ENCODE results near the gene TOP3A. TPM values are rescaled to one million over a fixed set of nuclear protein-coding genes. Genes with fewer than 3 reads are reported as not detected.

Gene TOP3A
- total RNA-seq, 1 experiment from 2014 or later = 48.8 TPM

- no TSS peak for BruUV-seq (replicated peaks)
- no peaks in the 10 kb centered on the region for H3K79me2 ChIP-seq (ENCODE audit: insufficient read depth, low read length)
- no peaks in the 10 kb centered on the region for H3K4me1 ChIP-seq (ENCODE audit: control insufficient read depth in 1 of 2, insufficient read depth in 2 of 2, low read length in 2 of 2)
- no peak overlapping the region for H3K4me2 ChIP-seq (ENCODE audit: low read length)
- H3K36me3 ChIP-seq (ENCODE audit: control insufficient read depth in 1 of 2, insufficient read depth in 2 of 2, low read length in 2 of 2) = peaks cover 13 to 22% of the 10 kb centered on the region in 2 experiments; a peak in 3 of 4 replicates
- CTCF ChIA-PET = interaction anchor here (0.5 kb wide), 1 partner anchor 551 kb away, joined by 3 read pairs; no protein-coding TSS in a partner anchor
- no peaks in the 10 kb centered on the region for H3K27me3 ChIP-seq (ENCODE audit: insufficient read depth, low read length)
- POLR2A ChIA-PET = no interaction called here
- no peaks in the 10 kb centered on the region for H3K9me3 ChIP-seq (ENCODE audit: control insufficient read depth in 1 of 2, insufficient read depth in 1 of 2, low read depth in 1 of 2, low read length in 2 of 2)
- no peak overlapping the region for H3K9ac ChIP-seq (ENCODE audit: low read length)
- no peak overlapping the region for H3K4me3 ChIP-seq (replicated peaks in 1 of 2; ENCODE audit: low read depth in 1 of 2, low read length in 2 of 2)
- no peaks in the 10 kb centered on the region for H3K9me2 ChIP-seq (ENCODE audit: insufficient read depth)
- ATAC-seq (no peak), DNase-seq (ENCODE audit: low read depth, low spot score) (no peak)
- RAD21 ChIA-PET (ENCODE audit: low non-redundant PET in 1 of 2, low total read pairs in 2 of 2, uncharacterized antibody in 2 of 2, unreplicated experiment in 2 of 2) = no interaction called here
- intact Hi-C loops (cut with micrococcal nuclease) = no loop called here
- TF ChIP-seq REST (IDR thresholded peaks at IDR 0.05; ENCODE audit: low read depth) (no peak), CTCF (IDR thresholded peaks at IDR 0.05 in 2 of 3, conservative IDR thresholded peaks at IDR 0.05 in 1 of 3; ENCODE audit: borderline replicate concordance in 1 of 3, insufficient read depth in 1 of 3, low read depth in 2 of 3, low read length in 2 of 3) (no peak), RAD21 (IDR thresholded peaks at IDR 0.05; ENCODE audit: low read depth) (no peak), POLR2AphosphoS5 (IDR thresholded peaks at IDR 0.05; ENCODE audit: low read depth, low read length) (no peak)
- TF ChIP-seq, protein P1, sequence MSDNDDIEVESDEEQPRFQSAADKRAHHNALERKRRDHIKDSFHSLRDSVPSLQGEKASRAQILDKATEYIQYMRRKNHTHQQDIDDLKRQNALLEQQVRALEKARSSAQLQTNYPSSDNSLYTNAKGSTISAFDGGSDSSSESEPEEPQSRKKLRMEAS (IDR thresholded peaks at IDR 0.05) = no peak
- TF ChIP-seq, protein P2, sequence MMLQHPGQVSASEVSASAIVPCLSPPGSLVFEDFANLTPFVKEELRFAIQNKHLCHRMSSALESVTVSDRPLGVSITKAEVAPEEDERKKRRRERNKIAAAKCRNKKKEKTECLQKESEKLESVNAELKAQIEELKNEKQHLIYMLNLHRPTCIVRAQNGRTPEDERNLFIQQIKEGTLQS (IDR thresholded peaks at IDR 0.05) = no peak
- TF ChIP-seq, protein P3, sequence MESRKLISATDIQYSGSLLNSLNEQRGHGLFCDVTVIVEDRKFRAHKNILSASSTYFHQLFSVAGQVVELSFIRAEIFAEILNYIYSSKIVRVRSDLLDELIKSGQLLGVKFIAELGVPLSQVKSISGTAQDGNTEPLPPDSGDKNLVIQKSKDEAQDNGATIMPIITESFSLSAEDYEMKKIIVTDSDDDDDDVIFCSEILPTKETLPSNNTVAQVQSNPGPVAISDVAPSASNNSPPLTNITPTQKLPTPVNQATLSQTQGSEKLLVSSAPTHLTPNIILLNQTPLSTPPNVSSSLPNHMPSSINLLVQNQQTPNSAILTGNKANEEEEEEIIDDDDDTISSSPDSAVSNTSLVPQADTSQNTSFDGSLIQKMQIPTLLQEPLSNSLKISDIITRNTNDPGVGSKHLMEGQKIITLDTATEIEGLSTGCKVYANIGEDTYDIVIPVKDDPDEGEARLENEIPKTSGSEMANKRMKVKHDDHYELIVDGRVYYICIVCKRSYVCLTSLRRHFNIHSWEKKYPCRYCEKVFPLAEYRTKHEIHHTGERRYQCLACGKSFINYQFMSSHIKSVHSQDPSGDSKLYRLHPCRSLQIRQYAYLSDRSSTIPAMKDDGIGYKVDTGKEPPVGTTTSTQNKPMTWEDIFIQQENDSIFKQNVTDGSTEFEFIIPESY (IDR thresholded peaks at IDR 0.05; ENCODE audit: extremely low read depth, insufficient replicate concordance, low read length) = no peak
- no peaks in the 10 kb centered on the region for H4K20me1 ChIP-seq (ENCODE audit: insufficient read depth)
- H2AFZ ChIP-seq (ENCODE audit: low read depth, low read length, poor library complexity, severe bottlenecking) = no peak overlapping the region
- no peak overlapping the region for H3K27ac ChIP-seq (ENCODE audit: low read depth, low read length)
Observed at GRCh38 chr17:18332909-18333489, 18.2 kb upstream of the TOP3A start.
